Osteoblast (primary cell): Measurements from ENCODE around the gene MYG1. TPM values are rescaled to one million over a fixed set of nuclear protein-coding genes. Genes with fewer than 3 reads are reported as not detected.
"Not testable (repeated sequence)": the region's sequence is repeated elsewhere in the genome, so short reads cannot be mapped to it uniquely, and the experiment has no call there.

Experiments
- DNase-seq: peaks from one replicate; pipeline ENCODE4 v3.0.0; 2011; ENCODE audit warnings: low spot score, mixed read lengths; ENCODE audit not compliant: insufficient read length; ENCODE audit errors: missing footprints
- H2AFZ ChIP-seq: 2 replicates; pipeline ENCODE4 v1.6.0; 2011; ENCODE audit warnings: mild to moderate bottlenecking, low read length
- H3K27ac ChIP-seq: 2 replicates; pipeline ENCODE4 v1.5.1; 2011; ENCODE audit warnings: mild to moderate bottlenecking, low read depth, low read length, moderate library complexity
- H3K27me3 ChIP-seq: 2 replicates; pipeline ENCODE4 v1.6.0; 2012; ENCODE audit warnings: mild to moderate bottlenecking, control low read depth, inconsistent platforms, low read length, moderate library complexity; ENCODE audit not compliant: insufficient read depth
- H3K36me3 ChIP-seq: 2 replicates; pipeline ENCODE4 v1.5.1; 2011; ENCODE audit warnings: mild to moderate bottlenecking, low read length, control low read depth, moderate library complexity; ENCODE audit not compliant: insufficient read depth
- H3K4me1 ChIP-seq: 2 replicates; pipeline ENCODE4 v1.5.1; 2011; ENCODE audit warnings: mild to moderate bottlenecking, low read length, control low read depth, moderate library complexity; ENCODE audit not compliant: insufficient read depth
- H3K4me2 ChIP-seq: 2 replicates; pipeline ENCODE4 v1.6.0; 2011; ENCODE audit warnings: mild to moderate bottlenecking, low read length; ENCODE audit not compliant: insufficient read depth
- H3K4me3 ChIP-seq: fragments of 200-600 bp; sonication (generic); 3 replicates; pipeline ENCODE4 v1.5.1; 2012; ENCODE audit warnings: mild to moderate bottlenecking, low read length, inconsistent platforms; ENCODE audit not compliant: insufficient read depth
- H3K79me2 ChIP-seq: 2 replicates; pipeline ENCODE4 v1.6.0; 2012; ENCODE audit warnings: mild to moderate bottlenecking, low read length, control low read depth, inconsistent platforms; ENCODE audit not compliant: insufficient read depth
- H3K9me3 ChIP-seq: 2 replicates; pipeline ENCODE4 v1.5.1; 2011; ENCODE audit warnings: low read depth, low read length, control low read depth
- H4K20me1 ChIP-seq: 2 replicates; pipeline ENCODE4 v1.6.0; 2012; ENCODE audit warnings: mild to moderate bottlenecking, low read length, control low read depth; ENCODE audit not compliant: insufficient read depth
- total RNA-seq: library from RNA; depleted of rRNA; stranded (reverse); fragments of >200 nt; gene quantifications from 2 replicates; pipeline ENCODE4 v1.2.3, GENCODE V29; 2012
- TF ChIP-seq, protein P1 (sequence below): IDR thresholded peaks from 2 replicates; pipeline ENCODE4 v1.5.1; 2011; ENCODE audit warnings: mild to moderate bottlenecking, low read depth, low read length, moderate library complexity; ENCODE audit errors: extremely low read depth

Gene MYG1
- total RNA-seq, 1 donor, result 32.9 TPM

DNA sequence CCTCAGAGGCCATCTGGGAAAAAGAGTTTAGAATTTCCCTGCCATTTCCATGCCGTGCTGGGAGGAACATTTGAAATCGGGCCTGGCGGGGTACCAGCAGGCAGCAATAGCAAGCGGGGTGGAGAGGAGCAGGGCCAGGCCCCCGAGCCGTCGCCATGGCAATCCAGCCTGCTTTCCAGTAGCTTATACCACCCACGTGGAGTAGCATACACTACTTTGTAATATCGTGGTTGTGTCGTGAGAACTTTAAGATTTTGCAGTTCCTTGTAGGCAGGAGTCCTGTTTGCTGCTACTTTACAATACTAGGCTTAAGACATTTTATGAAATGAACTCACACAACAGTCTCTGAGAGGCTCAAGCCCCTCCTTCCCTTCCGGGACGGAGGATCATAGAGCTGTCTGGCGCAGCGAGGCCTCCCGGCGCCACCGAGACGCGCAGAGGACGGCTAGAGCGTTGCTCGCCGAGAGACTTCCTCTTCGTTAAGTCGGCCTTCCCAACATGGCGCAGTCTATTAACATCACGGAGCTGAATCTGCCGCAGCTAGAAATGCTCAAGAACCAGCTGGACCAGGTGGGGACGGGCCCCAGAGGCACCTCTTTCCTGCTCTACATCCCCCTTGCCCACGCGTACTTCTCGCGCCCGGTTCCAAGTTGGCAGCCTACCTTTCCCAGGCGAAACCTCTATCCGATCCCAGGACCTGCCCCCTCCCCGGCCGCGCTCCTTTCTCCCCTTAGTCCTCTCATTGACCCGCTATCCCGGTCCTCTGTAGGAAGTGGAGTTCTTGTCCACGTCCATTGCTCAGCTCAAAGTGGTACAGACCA lies 4.2 kb upstream of the MYG1 start, which contains the start of gene PFDN5:
PFDN5 (plus strand) TSS at position 473 of the 821 bp plus-strand sequence; CDS start at position 499, 26 bp downstream.
- peaks cover 35% of the 10 kb centered on the region for H3K79me2 ChIP-seq
- H3K4me3 ChIP-seq, result peak within 1 kb of the TSS; percentile 87
- peak; percentile 94 for DNase-seq
- H4K20me1 ChIP-seq, result no peaks in the 10 kb centered on the region
- peaks cover 49% of the 10 kb centered on the region for H3K4me1 ChIP-seq
- no peaks in the 10 kb centered on the region for H3K27me3 ChIP-seq
- H3K4me2 ChIP-seq, result peak within 1 kb of the TSS; percentile 98
- TF ChIP-seq, protein P1, sequence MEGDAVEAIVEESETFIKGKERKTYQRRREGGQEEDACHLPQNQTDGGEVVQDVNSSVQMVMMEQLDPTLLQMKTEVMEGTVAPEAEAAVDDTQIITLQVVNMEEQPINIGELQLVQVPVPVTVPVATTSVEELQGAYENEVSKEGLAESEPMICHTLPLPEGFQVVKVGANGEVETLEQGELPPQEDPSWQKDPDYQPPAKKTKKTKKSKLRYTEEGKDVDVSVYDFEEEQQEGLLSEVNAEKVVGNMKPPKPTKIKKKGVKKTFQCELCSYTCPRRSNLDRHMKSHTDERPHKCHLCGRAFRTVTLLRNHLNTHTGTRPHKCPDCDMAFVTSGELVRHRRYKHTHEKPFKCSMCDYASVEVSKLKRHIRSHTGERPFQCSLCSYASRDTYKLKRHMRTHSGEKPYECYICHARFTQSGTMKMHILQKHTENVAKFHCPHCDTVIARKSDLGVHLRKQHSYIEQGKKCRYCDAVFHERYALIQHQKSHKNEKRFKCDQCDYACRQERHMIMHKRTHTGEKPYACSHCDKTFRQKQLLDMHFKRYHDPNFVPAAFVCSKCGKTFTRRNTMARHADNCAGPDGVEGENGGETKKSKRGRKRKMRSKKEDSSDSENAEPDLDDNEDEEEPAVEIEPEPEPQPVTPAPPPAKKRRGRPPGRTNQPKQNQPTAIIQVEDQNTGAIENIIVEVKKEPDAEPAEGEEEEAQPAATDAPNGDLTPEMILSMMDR, result no peak
- peaks cover 10% of the 10 kb centered on the region for H3K36me3 ChIP-seq
- H3K27ac ChIP-seq, result peak within 1 kb of the TSS; percentile 97
- peak within 1 kb of the TSS; percentile 96 for H2AFZ ChIP-seq
- H3K9me3 ChIP-seq, result no peaks in the 10 kb centered on the region

DNA sequence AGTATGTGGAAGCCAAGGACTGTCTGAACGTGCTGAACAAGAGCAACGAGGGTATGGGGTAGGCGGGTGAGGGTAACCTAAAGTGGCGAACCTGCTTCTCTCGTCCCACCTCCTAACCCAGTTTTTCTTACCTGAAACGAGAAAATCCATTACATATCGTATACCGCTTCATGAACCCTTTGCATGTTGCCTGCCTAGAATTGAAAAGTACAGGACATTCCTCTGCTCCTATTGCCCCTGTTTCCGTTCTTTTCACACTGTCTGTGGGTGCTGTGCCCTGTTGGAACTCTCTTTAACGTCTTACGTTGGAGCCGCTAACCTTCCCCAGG lies 3.6 kb upstream of the MYG1 start:
- DNase-seq, result no peak
- Histone ChIP-seq H3K27me3 (no peaks in the 10 kb centered on the region), H3K36me3 (peaks cover 10% of the 10 kb centered on the region)

DNA sequence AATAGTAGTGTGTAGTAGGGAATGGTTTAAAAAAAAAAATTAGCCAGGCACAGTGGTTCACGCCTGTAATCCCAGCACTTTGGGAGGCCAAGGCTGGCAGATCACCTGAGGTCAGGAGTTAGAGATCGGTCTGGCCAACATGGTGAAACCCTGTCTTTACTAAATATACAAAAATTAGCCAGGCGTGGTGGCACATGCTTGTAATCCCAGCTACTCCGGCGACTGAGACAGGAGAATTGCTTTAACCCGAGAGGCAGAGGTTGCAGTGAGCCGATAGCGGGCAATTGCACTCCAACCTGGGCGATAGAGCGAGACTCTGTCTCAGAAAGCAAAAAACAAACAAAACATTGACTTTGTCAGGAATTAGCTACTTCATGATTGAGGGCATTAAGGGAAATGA lies 2.4 kb upstream of the MYG1 start:
- peaks cover 49% of the 10 kb centered on the region for H3K79me2 ChIP-seq

More for the DNA sequence above, 3.6 kb upstream of the MYG1 start:
- Histone ChIP-seq H3K4me1 (peaks cover 49% of the 10 kb centered on the region), H3K4me2 (peak overlapping the region; percentile 98), H3K27ac (peak overlapping the region; percentile 97), H3K9me3 (no peaks in the 10 kb centered on the region), H3K79me2 (peaks cover 41% of the 10 kb centered on the region), H4K20me1 (no peaks in the 10 kb centered on the region), H3K4me3 (peak overlapping the region; percentile 87), H2AFZ (peak overlapping the region; percentile 96)
- TF ChIP-seq, protein P1, result no peak

GRCh38 chr12:53298164-53298563 lies 1.3 kb upstream of the MYG1 start:
- peak overlapping the region; percentile 98 for H3K4me2 ChIP-seq
- TF ChIP-seq, protein P1, result no peak
- no peaks in the 10 kb centered on the region for H4K20me1 ChIP-seq
- H3K9me3 ChIP-seq, result no peaks in the 10 kb centered on the region
- no peaks in the 10 kb centered on the region for H3K27me3 ChIP-seq
- peak overlapping the region; percentile 82 for H3K4me3 ChIP-seq
- H2AFZ ChIP-seq, result no peak overlapping the region
- peaks cover 27% of the 10 kb centered on the region for H3K36me3 ChIP-seq
- H3K27ac ChIP-seq, result peak overlapping the region; percentile 97
- peak; percentile 93 for DNase-seq
- peaks cover 49% of the 10 kb centered on the region for H3K4me1 ChIP-seq
- peaks cover 59% of the 10 kb centered on the region for H3K79me2 ChIP-seq

More for the DNA sequence above, 2.4 kb upstream of the MYG1 start:
- Histone ChIP-seq H3K4me1 (peaks cover 49% of the 10 kb centered on the region), H3K4me3 (peak overlapping the region; percentile 87), H3K4me2 (peak overlapping the region; percentile 98), H3K27ac (peak overlapping the region; percentile 97), H3K36me3 (peaks cover 21% of the 10 kb centered on the region)
- not testable (repeated sequence) for H2AFZ ChIP-seq, H4K20me1 ChIP-seq, DNase-seq, H3K27me3 ChIP-seq, H3K9me3 ChIP-seq
